K562 (cell line): ENCODE data around the gene SSH3. TPM values are rescaled to one million over a fixed set of nuclear protein-coding genes. Genes with fewer than 3 reads are reported as not detected.

Source experiments
- ATF1 ChIP-seq, 2 experiments: fragments of 450-650 bp in 1 of 2; IDR thresholded peaks; 2 replicates each; pipeline ENCODE4 v1.6.1; 2016; ENCODE audit warnings: missing compliant biosample characterization in 1 of 2, missing genetic modification characterization in 1 of 2
- DACH1 ChIP-seq: fragments of 450-650 bp; IDR thresholded peaks from 2 replicates; pipeline ENCODE4 v1.6.1; 2018; ENCODE audit not compliant: partially characterized antibody
- ESRRA ChIP-seq: fragments of 450-650 bp; IDR thresholded peaks from 2 replicates; pipeline ENCODE4 v1.6.1; 2014; ENCODE audit warnings: low read depth, mild to moderate bottlenecking, moderate library complexity, borderline replicate concordance
- GABPA ChIP-seq: fragments of 200-800 bp; sonication (Bioruptor generic); conservative IDR thresholded peaks from 2 replicates; pipeline ENCODE4 v1.6.1; 2016; ENCODE audit warnings: low read depth, missing genetic modification characterization, missing compliant biosample characterization
- JUND ChIP-seq, 2 experiments: IDR thresholded peaks; 2 replicates in 1 of 2; 3 replicates in 1 of 2; pipeline ENCODE4 v1.6.1; 2011; ENCODE audit warnings: borderline replicate concordance in 2 of 2, low read depth in 2 of 2, low read length in 2 of 2, improper control_type of control experiment in 1 of 2, missing biosample characterization in 1 of 2, missing genetic modification characterization in 1 of 2, missing genetic modification reagents in 1 of 2
- MYC ChIP-seq, 2 experiments: fragments of 250-450 bp in 1 of 2; sonication (Bioruptor Pico) in 1 of 2; IDR thresholded peaks; 2 replicates each; pipeline versions ENCODE4 v1.5.1 to v1.6.1; 2012 to 2021; ENCODE audit warnings: low read depth in 2 of 2, borderline replicate concordance in 1 of 2, improper control_type of control experiment in 1 of 2, low read length in 1 of 2, mild to moderate bottlenecking in 1 of 2, moderate library complexity in 1 of 2
- NR2C1 ChIP-seq, 2 experiments: fragments of 450-650 bp; IDR thresholded peaks; 2 replicates each; pipeline ENCODE4 v1.6.1; 2017; ENCODE audit warnings: mild to moderate bottlenecking in 2 of 2, antibody characterized with exemption in 1 of 2, inconsistent platforms in 1 of 2, missing compliant biosample characterization in 1 of 2, missing genetic modification characterization in 1 of 2
- SOX6 ChIP-seq: fragments of 450-650 bp; IDR thresholded peaks from 2 replicates; pipeline ENCODE4 v1.6.1; 2014; ENCODE audit warnings: mild to moderate bottlenecking
- SPI1 ChIP-seq: IDR thresholded peaks from 2 replicates; pipeline ENCODE4 v1.6.1; 2011; ENCODE audit warnings: low read depth, low read length, control low read depth, borderline replicate concordance
- SUPT5H ChIP-seq: fragments of 450-650 bp; IDR thresholded peaks from 2 replicates; pipeline ENCODE4 v1.6.1; 2016
- TAF1 ChIP-seq: IDR thresholded peaks from 2 replicates; pipeline ENCODE4 v1.6.1; 2011; ENCODE audit warnings: mild to moderate bottlenecking, low read length, moderate library complexity; ENCODE audit not compliant: insufficient read depth, control insufficient read depth, severe bottlenecking; ENCODE audit errors: extremely low read depth
- TCF3 ChIP-seq: sonication (generic); formaldehyde crosslinking; IDR thresholded peaks from 2 replicates; pipeline ENCODE4 v1.4.0; 2020; ENCODE audit warnings: mild to moderate bottlenecking, missing genetic modification reagents
- ZFP36 ChIP-seq: fragments of 150-350 bp; IDR thresholded peaks from 2 replicates; pipeline ENCODE4 v1.6.1; 2018; ENCODE audit warnings: low read length, low read depth; ENCODE audit not compliant: partially characterized antibody
- polyA plus RNA-seq, 8 experiments: library from polyadenylated mRNA; depleted of rRNA in 4 of 8; stranded (reverse) in 5 of 8; unstranded in 3 of 8; fragments of >200 nt; fragmentation: Nextera tagmentation in 2 of 8; fragmentation: Illumina TruSeq in 1 of 8; extraction: Ambion mirVana in 2 of 8; extraction: Trizol in 1 of 8; gene quantifications; 2 replicates each; pipeline versions ENCODE4 v1.2.1 to v1.2.3, GENCODE V29; 2011 to 2014; ENCODE audit warnings: inconsistent platforms in 1 of 8, missing spikeins in 1 of 8
- total RNA-seq, 7 experiments: library from RNA; depleted of rRNA in 6 of 7; stranded (reverse); fragments of >200 nt in 6 of 7; fragmentation: Illumina TruSeq in 2 of 7; extraction: Trizol in 2 of 7; gene quantifications; 2 replicates each; pipeline versions ENCODE4 v1.2.1 to v1.2.3, GENCODE V29; 2011 to 2021; ENCODE audit warnings: low replicate concordance in 1 of 7
- TF ChIP-seq, protein P1 (sequence below): fragments of 450-650 bp; IDR thresholded peaks from 2 replicates; pipeline ENCODE4 v1.6.1; 2018; ENCODE audit warnings: mild to moderate bottlenecking, low read depth; ENCODE audit not compliant: partially characterized antibody
- TF ChIP-seq, protein P2 (sequence below), 2 experiments: fragments of 200-800 bp in 1 of 2; sonication (Bioruptor generic) in 1 of 2; sonication (generic) in 1 of 2; formaldehyde crosslinking in 1 of 2; IDR thresholded peaks in 1 of 2; conservative IDR thresholded peaks in 1 of 2; 2 replicates each; pipeline versions ENCODE4 v1.5.0 to v1.6.1; 2016 to 2020; ENCODE audit warnings: missing compliant biosample characterization in 1 of 2, missing genetic modification characterization in 1 of 2, missing genetic modification reagents in 1 of 2
- TF ChIP-seq, protein P3 (sequence below): fragments of 450-650 bp; formaldehyde crosslinking; IDR thresholded peaks from 2 replicates; pipeline ENCODE4 v1.4.0; 2020; ENCODE audit warnings: mild to moderate bottlenecking
- TF ChIP-seq, protein P4 (sequence below): fragments of 250-450 bp; sonication (Bioruptor Pico); IDR thresholded peaks from 2 replicates; pipeline ENCODE4 v1.8.0; 2022; ENCODE audit warnings: moderate library complexity, mild to moderate bottlenecking, inconsistent platforms
- TF ChIP-seq, protein P5 (sequence below): IDR thresholded peaks from 2 replicates; pipeline ENCODE4 v1.6.1; 2014; ENCODE audit warnings: antibody characterized with exemption

SSH3 gene
- total and polyA plus RNA-seq, 9 of the 15 experiments (the other 6 are each of a cell fraction or from before 2014, with no cell fraction given): 0.07 to 1.0 (median 0.24) TPM; not detected in 3

DNA sequence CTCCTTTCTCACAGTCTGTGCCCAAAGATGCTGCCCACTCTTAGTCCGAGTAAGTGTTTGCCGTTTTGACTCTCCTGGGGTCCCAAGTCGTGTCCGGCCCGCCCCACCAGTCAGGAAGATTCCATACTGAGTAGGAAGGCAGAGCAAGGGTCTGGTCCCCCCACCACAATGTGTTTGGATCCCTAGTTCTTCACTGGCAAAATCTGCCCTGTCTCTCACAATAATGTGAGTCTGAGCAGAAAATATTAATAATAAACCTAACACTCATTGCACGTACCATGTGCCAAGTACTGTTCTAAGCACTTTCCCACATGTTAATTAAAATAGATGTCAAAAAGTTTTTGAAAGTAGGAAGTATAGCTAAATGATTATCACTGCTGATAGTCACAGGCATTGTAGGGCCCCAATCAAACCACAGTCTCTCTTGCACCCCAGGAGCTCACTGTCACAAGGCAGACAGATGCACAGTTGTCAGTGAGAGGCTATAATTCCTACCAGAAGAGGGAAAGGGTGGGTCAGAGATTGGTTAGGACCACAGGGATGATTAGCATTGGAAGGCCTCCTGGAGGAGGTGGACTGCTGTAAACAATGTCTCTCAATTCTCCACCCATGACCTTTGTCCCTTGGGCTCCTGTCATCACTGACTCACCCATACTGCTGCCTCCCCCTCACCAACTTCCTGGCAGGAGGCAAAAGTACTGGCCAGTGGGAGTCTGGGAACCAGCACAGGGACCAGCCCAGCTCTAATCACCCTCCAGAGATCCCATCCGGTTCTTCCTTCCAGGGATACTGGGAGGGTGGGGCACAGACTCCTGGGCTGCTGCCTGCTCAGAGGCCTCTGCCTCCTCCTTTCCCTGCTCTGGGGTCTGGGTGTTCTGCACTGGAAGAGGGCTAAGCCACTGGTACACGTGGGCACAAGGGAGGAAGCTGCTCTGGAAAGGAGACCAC lies 51.0 kb downstream of the SSH3 start (continued):
- TF ChIP-seq JUND (IDR thresholded peaks at IDR 0.05; ENCODE audit: borderline replicate concordance, low read depth, low read length) (peak; percentile 97), JUND (tag; IDR thresholded peaks at IDR 0.05; ENCODE audit: borderline replicate concordance, low read depth, low read length) (peak; percentile 94; the same call in 2 of the 3 replicates), NR2C1 (IDR thresholded peaks at IDR 0.05) (peak; percentile 92), NR2C1 (tag; IDR thresholded peaks at IDR 0.05) (peak; percentile 96), ZFP36 (peak; percentile 99), ATF1 (CRISPR knock-in tag; IDR thresholded peaks at IDR 0.05) (no peak), ATF1 (tag; IDR thresholded peaks at IDR 0.05) (peak; percentile 62; the same call in 1 of the 2 replicates), SUPT5H (peak; percentile 42; the same call in 1 of the 2 replicates), SPI1 (no peak), SOX6 (peak; percentile 89), DACH1 (peak; percentile 20), MYC (IDR thresholded peaks at IDR 0.05; ENCODE audit: low read depth, low read length) (0 out of 2 replicates have a peak, but pooled peaks have one; percentile 16), MYC (CRISPR knock-in tag; IDR thresholded peaks at IDR 0.05; ENCODE audit: borderline replicate concordance, low read depth) (no peak), TCF3 (CRISPR knock-in tag) (peak; percentile 67), ESRRA (peak; percentile 50; the same call in 1 of the 2 replicates), TAF1 (peak; percentile 46), GABPA (peak; percentile 58)
- TF ChIP-seq, protein P1, sequence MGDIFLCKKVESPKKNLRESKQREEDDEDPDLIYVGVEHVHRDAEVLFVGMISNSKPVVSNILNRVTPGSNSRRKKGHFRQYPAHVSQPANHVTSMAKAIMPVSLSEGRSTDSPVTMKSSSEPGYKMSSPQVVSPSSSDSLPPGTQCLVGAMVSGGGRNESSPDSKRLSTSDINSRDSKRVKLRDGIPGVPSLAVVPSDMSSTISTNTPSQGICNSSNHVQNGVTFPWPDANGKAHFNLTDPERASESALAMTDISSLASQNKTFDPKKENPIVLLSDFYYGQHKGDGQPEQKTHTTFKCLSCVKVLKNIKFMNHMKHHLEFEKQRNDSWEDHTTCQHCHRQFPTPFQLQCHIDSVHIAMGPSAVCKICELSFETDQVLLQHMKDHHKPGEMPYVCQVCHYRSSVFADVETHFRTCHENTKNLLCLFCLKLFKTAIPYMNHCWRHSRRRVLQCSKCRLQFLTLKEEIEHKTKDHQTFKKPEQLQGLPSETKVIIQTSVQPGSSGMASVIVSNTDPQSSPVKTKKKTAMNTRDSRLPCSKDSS: no peak
- TF ChIP-seq, protein P2, sequence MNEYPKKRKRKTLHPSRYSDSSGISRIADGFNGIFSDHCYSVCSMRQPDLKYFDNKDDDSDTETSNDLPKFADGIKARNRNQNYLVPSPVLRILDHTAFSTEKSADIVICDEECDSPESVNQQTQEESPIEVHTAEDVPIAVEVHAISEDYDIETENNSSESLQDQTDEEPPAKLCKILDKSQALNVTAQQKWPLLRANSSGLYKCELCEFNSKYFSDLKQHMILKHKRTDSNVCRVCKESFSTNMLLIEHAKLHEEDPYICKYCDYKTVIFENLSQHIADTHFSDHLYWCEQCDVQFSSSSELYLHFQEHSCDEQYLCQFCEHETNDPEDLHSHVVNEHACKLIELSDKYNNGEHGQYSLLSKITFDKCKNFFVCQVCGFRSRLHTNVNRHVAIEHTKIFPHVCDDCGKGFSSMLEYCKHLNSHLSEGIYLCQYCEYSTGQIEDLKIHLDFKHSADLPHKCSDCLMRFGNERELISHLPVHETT (CRISPR knock-in tag; conservative IDR thresholded peaks at IDR 0.05 in 1 of 2, IDR thresholded peaks at IDR 0.05 in 1 of 2): peak in 1 of 2 experiments; percentile 15; a peak in 2 of 4 replicates
- TF ChIP-seq, protein P3, sequence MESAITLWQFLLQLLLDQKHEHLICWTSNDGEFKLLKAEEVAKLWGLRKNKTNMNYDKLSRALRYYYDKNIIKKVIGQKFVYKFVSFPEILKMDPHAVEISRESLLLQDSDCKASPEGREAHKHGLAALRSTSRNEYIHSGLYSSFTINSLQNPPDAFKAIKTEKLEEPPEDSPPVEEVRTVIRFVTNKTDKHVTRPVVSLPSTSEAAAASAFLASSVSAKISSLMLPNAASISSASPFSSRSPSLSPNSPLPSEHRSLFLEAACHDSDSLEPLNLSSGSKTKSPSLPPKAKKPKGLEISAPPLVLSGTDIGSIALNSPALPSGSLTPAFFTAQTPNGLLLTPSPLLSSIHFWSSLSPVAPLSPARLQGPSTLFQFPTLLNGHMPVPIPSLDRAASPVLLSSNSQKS (CRISPR knock-in tag): no peak
- TF ChIP-seq, protein P4, sequence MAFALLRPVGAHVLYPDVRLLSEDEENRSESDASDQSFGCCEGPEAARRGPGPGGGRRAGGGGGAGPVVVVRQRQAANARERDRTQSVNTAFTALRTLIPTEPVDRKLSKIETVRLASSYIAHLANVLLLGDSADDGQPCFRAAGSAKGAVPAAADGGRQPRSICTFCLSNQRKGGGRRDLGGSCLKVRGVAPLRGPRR (CRISPR knock-in tag): no peak
- TF ChIP-seq, protein P5, sequence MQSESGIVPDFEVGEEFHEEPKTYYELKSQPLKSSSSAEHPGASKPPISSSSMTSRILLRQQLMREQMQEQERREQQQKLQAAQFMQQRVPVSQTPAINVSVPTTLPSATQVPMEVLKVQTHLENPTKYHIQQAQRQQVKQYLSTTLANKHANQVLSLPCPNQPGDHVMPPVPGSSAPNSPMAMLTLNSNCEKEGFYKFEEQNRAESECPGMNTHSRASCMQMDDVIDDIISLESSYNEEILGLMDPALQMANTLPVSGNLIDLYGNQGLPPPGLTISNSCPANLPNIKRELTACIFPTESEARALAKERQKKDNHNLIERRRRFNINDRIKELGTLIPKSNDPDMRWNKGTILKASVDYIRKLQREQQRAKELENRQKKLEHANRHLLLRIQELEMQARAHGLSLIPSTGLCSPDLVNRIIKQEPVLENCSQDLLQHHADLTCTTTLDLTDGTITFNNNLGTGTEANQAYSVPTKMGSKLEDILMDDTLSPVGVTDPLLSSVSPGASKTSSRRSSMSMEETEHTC: peak; percentile 42; the same call in 1 of the 2 replicates
